Endodermal cell (in vitro differentiated cells): ENCODE measurements around the gene TECR. TPM values are rescaled to one million over a fixed set of nuclear protein-coding genes. Genes with fewer than 3 reads are reported as not detected.

Experiments
- DNase-seq: peaks from one replicate; pipeline ENCODE4 v3.0.0-alpha.2; 2017
- H3K27ac ChIP-seq: 2 replicates; pipeline ENCODE4 v1.5.1; 2013; ENCODE audit warnings: mild to moderate bottlenecking, low read depth, low read length, moderate library complexity
- H3K27me3 ChIP-seq: 2 replicates; pipeline ENCODE4 v1.6.1; 2013; ENCODE audit warnings: mild to moderate bottlenecking, low read length, moderate library complexity; ENCODE audit not compliant: insufficient read depth, control insufficient read depth, poor library complexity, severe bottlenecking
- H3K36me3 ChIP-seq: 2 replicates; pipeline ENCODE4 v1.7.0; 2013; ENCODE audit warnings: mild to moderate bottlenecking, low read length, moderate library complexity; ENCODE audit not compliant: control insufficient read depth, insufficient read depth
- H3K4me1 ChIP-seq: one replicate; pipeline ENCODE4 v1.7.0; 2013; ENCODE audit warnings: low read length; ENCODE audit not compliant: control insufficient read depth, insufficient read depth
- H3K4me3 ChIP-seq: 2 replicates; pipeline ENCODE4 v1.5.1; 2013; ENCODE audit warnings: mild to moderate bottlenecking, low read length, moderate library complexity
- H3K9ac ChIP-seq: 2 replicates; pipeline ENCODE4 v1.6.1; 2013; ENCODE audit warnings: mild to moderate bottlenecking, low read length, moderate library complexity; ENCODE audit not compliant: poor library complexity, severe bottlenecking; ENCODE audit errors: extremely low read depth
- H3K9me3 ChIP-seq: 2 replicates; pipeline ENCODE4 v1.6.1; 2013; ENCODE audit warnings: mild to moderate bottlenecking, low read length, moderate library complexity; ENCODE audit not compliant: control insufficient read depth
- H3K27ac Mint-ChIP-seq: 2 replicates; pipeline ENCODE4 v1.8.0; 2020; ENCODE audit warnings: mixed read lengths
- H3K27me3 Mint-ChIP-seq: 2 replicates; pipeline ENCODE4 v1.8.0; 2021; ENCODE audit warnings: mild to moderate bottlenecking, mixed read lengths; ENCODE audit not compliant: insufficient read depth
- H3K36me3 Mint-ChIP-seq: 2 replicates; pipeline ENCODE4 v1.8.0; 2020; ENCODE audit warnings: low read depth, mixed read lengths
- H3K4me1 Mint-ChIP-seq: 2 replicates; pipeline ENCODE4 v1.8.0; 2020; ENCODE audit warnings: mixed read lengths
- H3K4me3 Mint-ChIP-seq: 2 replicates; pipeline ENCODE4 v1.8.0; 2020; ENCODE audit warnings: mild to moderate bottlenecking, moderate library complexity, mixed read lengths
- H3K9me3 Mint-ChIP-seq: 2 replicates; pipeline ENCODE4 v1.8.0; 2020; ENCODE audit warnings: mild to moderate bottlenecking, mixed read lengths
- WGBS, 2 experiments: methylation state at CpG; one replicate each; pipeline versions ENCODE4 v1.1.5 to v1.1.7; 2013; ENCODE audit warnings: missing lambda C conversion rate in 2 of 2, mixed read lengths in 1 of 2; ENCODE audit not compliant: insufficient coverage in 1 of 2, insufficient read length in 1 of 2; 5-methylcytosine and 5-hydroxymethylcytosine counted together
- total RNA-seq, 2 donors: library from RNA; stranded (reverse); fragmentation: NEBNext Ultra II Directional in 1 of 2; extraction: Animal tissue kit (Norgen Biotek cat#: 25700) in 1 of 2; gene quantifications; 2 replicates in 1 of 2; 3 replicates in 1 of 2; pipeline ENCODE4 v1.2.1, GENCODE V29; 2021
- TF ChIP-seq, protein P1 (sequence below): fragments of 200-600 bp; sonication (generic); conservative IDR thresholded peaks from 2 replicates; pipeline ENCODE4 v1.5.0; 2021; ENCODE audit warnings: antibody characterized with exemption, mild to moderate bottlenecking

The TECR gene
- total RNA-seq, 2 donors from 2014 or later: 127 to 140 TPM

DNA sequence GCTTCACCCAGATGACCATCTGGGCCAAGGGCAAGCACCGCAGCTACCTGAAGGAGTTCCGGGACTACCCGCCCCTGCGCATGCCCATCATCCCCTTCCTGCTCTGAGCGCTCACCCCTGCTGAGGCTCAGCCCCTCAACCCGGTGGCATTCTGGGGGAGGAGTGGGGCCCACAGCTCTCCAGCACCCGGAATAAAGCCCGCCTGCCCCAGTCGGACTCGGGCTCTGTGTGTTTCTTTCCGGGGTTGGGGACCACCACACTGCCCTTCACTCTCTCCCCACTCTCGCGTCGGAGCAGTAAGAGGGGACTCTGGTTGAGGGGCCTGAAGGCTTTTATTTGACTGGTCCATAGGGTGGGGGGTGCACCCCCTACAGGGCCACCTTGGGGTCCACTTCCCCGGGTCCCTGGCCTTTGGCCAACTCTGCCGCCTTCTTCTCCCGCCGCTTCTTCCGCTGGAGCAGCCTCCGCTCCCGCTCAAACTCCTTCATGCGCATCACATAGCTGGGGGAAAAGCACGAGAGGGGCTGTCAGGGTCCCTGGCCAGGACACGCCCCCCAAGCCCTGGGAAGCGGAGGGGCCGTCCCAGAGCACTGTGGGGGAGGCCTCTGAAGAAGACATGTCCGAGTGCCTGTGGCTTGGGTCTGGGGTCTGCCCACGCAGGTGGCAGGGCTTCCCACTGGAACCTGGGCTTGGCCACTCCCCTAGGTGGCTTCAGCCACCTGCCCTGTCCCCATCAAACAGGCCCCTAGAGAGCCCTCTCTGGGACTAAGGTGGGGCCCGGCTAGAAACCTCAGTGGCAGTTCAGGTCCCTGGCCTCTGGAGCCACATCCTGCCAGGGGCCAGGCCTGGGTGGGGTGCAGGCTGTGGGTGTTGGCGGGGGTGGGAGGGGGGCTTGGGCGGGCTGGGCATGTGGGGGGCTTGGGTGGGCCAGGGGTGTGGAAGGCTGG lies 36.6 kb downstream of the TECR start:
- H3K27ac ChIP-seq: no peak overlapping the region
- H3K36me3 Mint-ChIP-seq: peaks cover 25% of the 10 kb centered on the region
- DNase-seq: no peak
- H3K4me3 Mint-ChIP-seq: no peak overlapping the region
- no peaks in the 10 kb centered on the region for H3K27me3 Mint-ChIP-seq
- H3K27ac Mint-ChIP-seq: no peak overlapping the region
- H3K27me3 ChIP-seq: no peaks in the 10 kb centered on the region
- H3K4me1 ChIP-seq: peaks cover 6% of the 10 kb centered on the region
- peaks cover 27% of the 10 kb centered on the region for H3K4me1 Mint-ChIP-seq
- TF ChIP-seq, protein P1, sequence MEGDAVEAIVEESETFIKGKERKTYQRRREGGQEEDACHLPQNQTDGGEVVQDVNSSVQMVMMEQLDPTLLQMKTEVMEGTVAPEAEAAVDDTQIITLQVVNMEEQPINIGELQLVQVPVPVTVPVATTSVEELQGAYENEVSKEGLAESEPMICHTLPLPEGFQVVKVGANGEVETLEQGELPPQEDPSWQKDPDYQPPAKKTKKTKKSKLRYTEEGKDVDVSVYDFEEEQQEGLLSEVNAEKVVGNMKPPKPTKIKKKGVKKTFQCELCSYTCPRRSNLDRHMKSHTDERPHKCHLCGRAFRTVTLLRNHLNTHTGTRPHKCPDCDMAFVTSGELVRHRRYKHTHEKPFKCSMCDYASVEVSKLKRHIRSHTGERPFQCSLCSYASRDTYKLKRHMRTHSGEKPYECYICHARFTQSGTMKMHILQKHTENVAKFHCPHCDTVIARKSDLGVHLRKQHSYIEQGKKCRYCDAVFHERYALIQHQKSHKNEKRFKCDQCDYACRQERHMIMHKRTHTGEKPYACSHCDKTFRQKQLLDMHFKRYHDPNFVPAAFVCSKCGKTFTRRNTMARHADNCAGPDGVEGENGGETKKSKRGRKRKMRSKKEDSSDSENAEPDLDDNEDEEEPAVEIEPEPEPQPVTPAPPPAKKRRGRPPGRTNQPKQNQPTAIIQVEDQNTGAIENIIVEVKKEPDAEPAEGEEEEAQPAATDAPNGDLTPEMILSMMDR: no peak
- WGBS, 2 experiments: 94 to 99% methylated on average over 9 to 24 of the region's 31 CpGs
- H3K4me3 ChIP-seq: no peak overlapping the region
- H3K9me3 ChIP-seq: no peaks in the 10 kb centered on the region
- H3K9ac ChIP-seq: no peak overlapping the region
- H3K9me3 Mint-ChIP-seq: no peaks in the 10 kb centered on the region
- H3K36me3 ChIP-seq: no peaks in the 10 kb centered on the region

DNA sequence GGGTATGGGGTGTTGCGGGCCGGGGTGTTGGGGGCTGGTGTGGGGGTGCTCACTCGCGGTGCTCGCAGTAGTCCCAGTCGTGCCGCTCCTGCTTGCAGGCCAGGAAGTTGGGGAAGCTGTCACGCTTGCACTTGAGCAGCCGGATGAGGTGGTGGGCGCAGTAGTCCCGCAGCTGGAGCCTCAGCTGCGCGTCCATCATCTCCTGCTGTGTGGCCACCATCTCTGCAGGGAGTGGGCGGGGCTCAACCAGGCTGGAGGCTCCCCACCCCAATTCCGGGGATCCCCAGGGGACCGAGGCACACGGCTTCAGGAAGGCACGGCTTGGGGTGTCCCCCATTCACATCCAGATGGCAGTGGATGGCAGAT lies 37.3 kb downstream of the TECR start:
- TF ChIP-seq, protein P1: no peak
- no peak overlapping the region for H3K27ac ChIP-seq
- no peaks in the 10 kb centered on the region for H3K9me3 ChIP-seq
- Mint-ChIP-seq H3K4me3 (no peak overlapping the region), H3K9me3 (no peaks in the 10 kb centered on the region), H3K27me3 (no peaks in the 10 kb centered on the region), H3K36me3 (peaks cover 27% of the 10 kb centered on the region), H3K4me1 (peaks cover 27% of the 10 kb centered on the region), H3K27ac (no peak overlapping the region)
- peaks cover 2% of the 10 kb centered on the region for H3K4me1 ChIP-seq
- no peaks in the 10 kb centered on the region for H3K27me3 ChIP-seq
- no peak overlapping the region for H3K9ac ChIP-seq
- WGBS, 2 experiments: 92 to 93% methylated on average over 5 to 18 of the region's 18 CpGs
- no peak for DNase-seq
- H3K4me3 ChIP-seq: no peak overlapping the region
- no peaks in the 10 kb centered on the region for H3K36me3 ChIP-seq

DNA sequence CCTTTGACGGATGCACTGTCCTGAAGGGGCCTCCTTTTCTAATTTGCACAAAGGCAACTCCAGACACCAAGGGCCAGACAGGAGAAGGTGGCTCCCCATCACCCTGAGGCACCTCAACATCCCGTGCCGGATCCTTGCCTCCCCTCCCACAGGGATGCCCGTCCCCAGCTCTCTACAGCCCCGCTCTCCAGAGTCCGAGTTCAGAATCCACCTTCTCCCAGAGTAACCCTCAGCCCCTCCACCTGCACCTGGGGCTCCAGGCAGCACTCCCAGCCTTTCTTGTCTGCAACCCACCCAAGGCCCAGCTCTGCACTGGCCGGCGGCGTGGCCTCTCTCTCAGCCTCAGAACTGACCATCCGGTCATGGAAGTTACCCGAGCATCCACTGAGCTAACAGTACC lies 37.7 kb downstream of the TECR start:
- no peaks in the 10 kb centered on the region for H3K9me3 Mint-ChIP-seq
- Histone ChIP-seq H3K4me1 (no peaks in the 10 kb centered on the region), H3K9me3 (no peaks in the 10 kb centered on the region), H3K27me3 (no peaks in the 10 kb centered on the region), H3K4me3 (no peak overlapping the region), H3K9ac (no peak overlapping the region), H3K27ac (no peak overlapping the region), H3K36me3 (no peaks in the 10 kb centered on the region)
- TF ChIP-seq, protein P1: no peak
- H3K36me3 Mint-ChIP-seq: peaks cover 27% of the 10 kb centered on the region
- DNase-seq: no peak
- no peak overlapping the region for H3K27ac Mint-ChIP-seq
- peaks cover 23% of the 10 kb centered on the region for H3K4me1 Mint-ChIP-seq
- no peaks in the 10 kb centered on the region for H3K27me3 Mint-ChIP-seq
- 92% methylated on average over 5 to 11 of the region's 11 CpGs for WGBS, 2 experiments
- no peak overlapping the region for H3K4me3 Mint-ChIP-seq
